ENCODE data around the gene CNOT6. TPM values are rescaled to one million over a fixed set of nuclear protein-coding genes. Genes with fewer than 3 reads are reported as not detected.

CNOT6 gene
- total and polyA plus RNA-seq, 2 experiments from 2014 or later = 13.2 to 20.3 TPM

- Histone ChIP-seq H3K27me3 (no peaks in the 10 kb centered on the region), H3K36me3 (peaks cover 60% of the 10 kb centered on the region), H3K9me3 (ENCODE audit: low read depth) (no peaks in the 10 kb centered on the region), H3K4me1 (ENCODE audit: low read depth) (no peaks in the 10 kb centered on the region), H3K4me3 (no peak overlapping the region), H3K27ac (no peak overlapping the region)
- TF ChIP-seq, protein P1, sequence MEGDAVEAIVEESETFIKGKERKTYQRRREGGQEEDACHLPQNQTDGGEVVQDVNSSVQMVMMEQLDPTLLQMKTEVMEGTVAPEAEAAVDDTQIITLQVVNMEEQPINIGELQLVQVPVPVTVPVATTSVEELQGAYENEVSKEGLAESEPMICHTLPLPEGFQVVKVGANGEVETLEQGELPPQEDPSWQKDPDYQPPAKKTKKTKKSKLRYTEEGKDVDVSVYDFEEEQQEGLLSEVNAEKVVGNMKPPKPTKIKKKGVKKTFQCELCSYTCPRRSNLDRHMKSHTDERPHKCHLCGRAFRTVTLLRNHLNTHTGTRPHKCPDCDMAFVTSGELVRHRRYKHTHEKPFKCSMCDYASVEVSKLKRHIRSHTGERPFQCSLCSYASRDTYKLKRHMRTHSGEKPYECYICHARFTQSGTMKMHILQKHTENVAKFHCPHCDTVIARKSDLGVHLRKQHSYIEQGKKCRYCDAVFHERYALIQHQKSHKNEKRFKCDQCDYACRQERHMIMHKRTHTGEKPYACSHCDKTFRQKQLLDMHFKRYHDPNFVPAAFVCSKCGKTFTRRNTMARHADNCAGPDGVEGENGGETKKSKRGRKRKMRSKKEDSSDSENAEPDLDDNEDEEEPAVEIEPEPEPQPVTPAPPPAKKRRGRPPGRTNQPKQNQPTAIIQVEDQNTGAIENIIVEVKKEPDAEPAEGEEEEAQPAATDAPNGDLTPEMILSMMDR (IDR thresholded peaks at IDR 0.05; ENCODE audit: low read depth, low read length) = no peak
- no peak for DNase-seq (ENCODE audit: low read depth in 1 of 2, low spot score in 1 of 2)
Measured at GRCh38 chr5:180568914-180569313, 74.7 kb downstream of the CNOT6 start.

DNA sequence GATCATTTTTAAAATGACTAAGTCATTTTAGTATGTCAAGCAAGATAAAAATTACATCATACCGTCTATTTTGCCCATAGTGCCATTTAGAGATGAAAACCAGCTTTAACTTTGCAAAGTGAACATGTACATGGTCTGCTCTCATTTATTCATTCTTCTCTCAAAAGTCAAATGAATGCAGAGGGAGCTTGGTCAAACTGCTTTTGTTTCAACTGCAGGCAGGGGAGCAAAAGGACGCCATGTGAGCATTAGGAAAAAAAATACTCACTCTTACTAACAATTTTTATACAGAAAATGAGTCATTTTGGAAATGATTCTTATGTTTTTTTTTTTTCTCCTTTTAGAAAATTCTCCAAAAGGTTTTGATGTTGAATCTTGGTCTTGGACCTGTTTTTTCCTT, 81.4 kb downstream of the CNOT6 start:
- Histone ChIP-seq H3K27ac (no peak overlapping the region), H3K27me3 (no peaks in the 10 kb centered on the region), H3K9me3 (ENCODE audit: low read depth) (no peaks in the 10 kb centered on the region), H3K4me3 (no peak overlapping the region), H3K36me3 (peaks cover 41% of the 10 kb centered on the region), H3K4me1 (ENCODE audit: low read depth) (no peaks in the 10 kb centered on the region)
- peak in 1 of 2 donors; percentile 23 for DNase-seq (ENCODE audit: low read depth in 1 of 2, low spot score in 1 of 2)
- TF ChIP-seq, protein P1 (IDR thresholded peaks at IDR 0.05; ENCODE audit: low read depth, low read length) = no peak

GRCh38 chr5:180580681-180581080, 86.5 kb downstream of the CNOT6 start:
- Histone ChIP-seq H3K36me3 (peaks cover 9% of the 10 kb centered on the region), H3K9me3 (ENCODE audit: low read depth) (no peaks in the 10 kb centered on the region), H3K27me3 (no peaks in the 10 kb centered on the region), H3K4me1 (ENCODE audit: low read depth) (no peaks in the 10 kb centered on the region), H3K27ac (peak overlapping the region; percentile 30), H3K4me3 (no peak overlapping the region)
- TF ChIP-seq, protein P1 (IDR thresholded peaks at IDR 0.05; ENCODE audit: low read depth, low read length) = no peak
- DNase-seq (ENCODE audit: low read depth in 1 of 2, low spot score in 1 of 2) = no peak

GRCh38 chr5:180583738-180584137, 89.6 kb downstream of the CNOT6 start:
- Histone ChIP-seq H3K27ac (no peak overlapping the region), H3K4me3 (no peak overlapping the region), H3K9me3 (ENCODE audit: low read depth) (no peaks in the 10 kb centered on the region), H3K27me3 (peaks cover 26% of the 10 kb centered on the region), H3K4me1 (ENCODE audit: low read depth) (no peaks in the 10 kb centered on the region), H3K36me3 (no peaks in the 10 kb centered on the region)
- TF ChIP-seq, protein P1 (IDR thresholded peaks at IDR 0.05; ENCODE audit: low read depth, low read length) = no peak
- DNase-seq (ENCODE audit: low read depth in 1 of 2, low spot score in 1 of 2) = no peak

DNA sequence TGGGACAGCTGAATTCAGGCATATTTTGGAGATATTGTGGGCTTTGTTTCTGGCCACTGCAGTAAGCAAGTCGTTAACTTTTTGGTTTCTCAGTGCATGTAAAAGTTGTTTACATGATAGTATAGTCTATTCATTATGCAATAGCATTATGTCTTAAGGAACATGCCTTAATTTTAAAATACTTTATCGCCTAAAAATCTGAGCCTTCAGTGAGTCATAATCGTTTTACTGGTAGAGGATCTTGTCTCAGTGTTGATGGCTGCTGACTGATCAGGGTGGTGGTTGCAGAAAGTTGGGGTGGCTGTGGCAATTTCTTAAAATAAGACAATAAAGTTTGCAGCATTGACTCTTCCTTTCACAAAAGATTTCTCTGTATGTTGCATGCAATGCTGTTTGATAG, 92.0 kb downstream of the CNOT6 start:
- H3K9me3 ChIP-seq (ENCODE audit: low read depth) = no peaks in the 10 kb centered on the region
- TF ChIP-seq, protein P1 (IDR thresholded peaks at IDR 0.05; ENCODE audit: low read depth, low read length) = no peak

GRCh38 chr5:180586870-180587269, 92.7 kb downstream of the CNOT6 start:
- no peaks in the 10 kb centered on the region for H3K9me3 ChIP-seq (ENCODE audit: low read depth)
- peaks cover 58% of the 10 kb centered on the region for H3K27me3 ChIP-seq
- TF ChIP-seq, protein P1 (IDR thresholded peaks at IDR 0.05; ENCODE audit: low read depth, low read length) = no peak
- H3K4me1 ChIP-seq (ENCODE audit: low read depth) = peaks cover 7% of the 10 kb centered on the region
- no peak for DNase-seq (ENCODE audit: low read depth in 1 of 2, low spot score in 1 of 2)
- H3K36me3 ChIP-seq = no peaks in the 10 kb centered on the region
- no peak overlapping the region for H3K27ac ChIP-seq
- no peak overlapping the region for H3K4me3 ChIP-seq

More for the DNA sequence above, 92.0 kb downstream of the CNOT6 start:
- peaks cover 6% of the 10 kb centered on the region for H3K4me1 ChIP-seq (ENCODE audit: low read depth)
- H3K27ac ChIP-seq = no peak overlapping the region
- peaks cover 51% of the 10 kb centered on the region for H3K27me3 ChIP-seq
- no peaks in the 10 kb centered on the region for H3K36me3 ChIP-seq
- no peak overlapping the region for H3K4me3 ChIP-seq
- DNase-seq (ENCODE audit: low read depth in 1 of 2, low spot score in 1 of 2) = no peak
